SH-SY5Y (cell line): ENCODE data around the gene MGMT.

Experiments
- GATA2 ChIP-seq: IDR thresholded peaks from 2 replicates; pipeline ENCODE4 v1.6.1; 2011; ENCODE audit warnings: mild to moderate bottlenecking, low read depth, low read length
- GATA3 ChIP-seq: IDR thresholded peaks from 2 replicates; pipeline ENCODE4 v1.6.1; 2011; ENCODE audit warnings: low read depth, mild to moderate bottlenecking, low read length, moderate library complexity

- TF ChIP-seq GATA2 (no peak), GATA3 (no peak)
Observed at GRCh38 chr10:129626796-129627435, 159.9 kb downstream of the MGMT start.
